GM18507 (cell line): ENCODE results near the gene SIX4.

Source experiments
- DNase-seq: peaks from one replicate; pipeline ENCODE4 v3.0.0; 2011; ENCODE audit warnings: low read depth; ENCODE audit not compliant: insufficient read length; ENCODE audit errors: extremely low spot score
- FAIRE-seq: peaks from 2 replicates; lab custom pipeline; 2011; peaks lifted over from hg19 to GRCh38; lab: Jason Lieb, UNC

Gene SIX4

DNA sequence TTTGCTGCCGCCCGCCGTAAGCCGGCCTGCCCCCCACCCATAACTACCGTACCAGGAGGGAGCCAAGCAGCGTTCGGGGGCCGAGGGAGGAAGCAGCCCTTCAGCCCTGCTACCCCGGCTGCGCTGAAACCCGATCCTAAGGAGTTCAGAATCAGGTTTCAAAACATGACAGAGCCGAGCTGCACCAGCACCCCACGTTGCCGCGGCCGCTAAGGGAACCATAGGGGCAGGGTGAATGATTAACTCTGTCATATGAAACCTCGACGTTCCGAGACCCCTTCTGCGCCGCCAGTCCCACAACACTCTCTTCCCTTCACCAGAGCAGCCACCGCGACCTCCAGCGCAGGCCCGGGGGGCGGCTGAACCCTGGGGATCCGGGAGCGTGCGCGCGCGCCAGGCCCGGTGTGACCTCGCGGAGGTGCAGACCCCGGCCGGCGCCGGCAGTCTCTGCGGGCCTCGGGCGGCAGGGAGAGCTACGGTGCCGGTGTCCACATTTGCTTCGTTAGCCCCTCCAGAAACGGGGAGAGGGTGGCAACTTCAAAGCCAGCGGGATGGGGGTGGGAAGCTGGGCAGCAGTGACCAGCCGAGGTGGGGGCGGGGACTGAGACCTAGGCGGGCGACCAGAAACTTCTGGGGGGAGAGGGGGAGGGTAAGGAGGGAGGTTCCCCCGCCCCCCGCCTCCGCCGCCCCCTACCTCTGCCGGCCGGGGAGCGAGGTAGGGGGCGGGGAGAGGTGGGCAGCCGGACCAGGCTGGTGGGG lies 1.6 kb downstream of the SIX4 start:
- DNase-seq (no peak), FAIRE-seq (peak; percentile 62)

DNA sequence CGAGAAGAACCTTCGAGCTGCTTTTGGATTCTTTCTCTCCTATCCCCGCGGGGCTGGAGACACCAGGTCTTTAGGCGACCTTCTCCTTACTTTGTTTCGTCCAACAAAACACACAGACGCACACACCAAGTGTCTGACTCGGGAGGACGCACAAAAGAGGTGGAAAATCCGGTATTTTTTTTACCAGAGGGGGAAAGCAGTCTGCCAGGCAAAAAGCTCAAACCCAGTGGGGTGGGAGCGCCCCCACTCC lies 2.1 kb downstream of the SIX4 start:
- FAIRE-seq (no peak), DNase-seq (no peak)

DNA sequence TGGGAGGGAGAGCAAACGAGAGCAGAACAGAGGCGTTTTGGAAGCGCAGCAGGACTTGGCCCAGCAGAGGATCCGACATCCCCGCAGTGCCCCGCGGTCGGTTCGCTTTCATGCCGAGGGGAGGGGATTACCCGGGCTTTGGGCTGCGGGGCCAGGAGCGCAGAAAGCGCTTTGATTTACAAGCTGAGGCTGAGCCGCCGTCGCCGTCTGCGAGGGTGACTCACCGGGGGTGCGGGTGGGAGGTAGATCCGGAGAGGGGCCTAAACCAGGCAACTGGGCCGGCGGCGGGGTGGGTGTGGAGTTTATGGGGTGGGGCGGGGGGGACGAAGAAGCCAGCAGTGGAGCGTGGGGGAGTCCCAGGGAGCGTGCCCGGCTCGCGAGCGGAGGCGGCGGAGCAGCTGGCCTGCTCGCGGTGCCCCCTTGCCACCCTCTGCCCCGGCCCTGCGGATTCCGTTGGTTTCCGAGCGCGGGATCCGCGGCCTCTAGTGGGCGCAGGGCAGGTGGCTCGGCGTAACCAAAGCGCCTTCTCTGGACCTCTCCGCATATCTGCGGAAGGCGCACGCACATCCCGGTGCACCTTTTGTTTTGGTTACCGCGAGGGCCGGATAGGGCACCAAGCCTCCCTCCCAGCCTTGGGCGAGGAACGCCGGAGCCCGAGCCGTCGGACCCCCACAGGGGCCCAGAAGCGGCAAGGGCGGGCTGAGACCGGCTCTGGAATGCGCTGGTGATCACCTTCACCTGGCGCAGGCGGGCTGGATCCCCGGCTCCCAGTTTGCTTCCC lies 2.6 kb downstream of the SIX4 start:
- FAIRE-seq = no peak
- no peak for DNase-seq

DNA sequence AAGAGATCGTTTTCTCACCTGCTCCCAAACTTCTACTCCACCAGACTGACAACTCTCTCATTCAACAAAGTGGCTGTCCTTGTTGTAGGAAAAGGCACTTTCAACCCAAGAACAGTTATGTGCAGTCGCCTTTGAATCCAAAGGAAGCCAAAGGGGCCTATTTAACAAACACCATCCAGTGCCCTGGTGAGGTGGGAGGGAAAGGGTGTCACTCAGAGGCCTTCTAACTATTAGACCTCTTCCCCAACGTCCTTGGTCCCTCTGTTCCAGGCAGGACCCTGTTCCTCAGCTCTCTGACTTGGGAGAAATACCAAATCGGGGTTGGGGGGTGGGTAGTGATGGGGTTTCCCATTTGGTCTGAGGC lies 3.2 kb downstream of the SIX4 start:
- DNase-seq (no peak), FAIRE-seq (no peak)

DNA sequence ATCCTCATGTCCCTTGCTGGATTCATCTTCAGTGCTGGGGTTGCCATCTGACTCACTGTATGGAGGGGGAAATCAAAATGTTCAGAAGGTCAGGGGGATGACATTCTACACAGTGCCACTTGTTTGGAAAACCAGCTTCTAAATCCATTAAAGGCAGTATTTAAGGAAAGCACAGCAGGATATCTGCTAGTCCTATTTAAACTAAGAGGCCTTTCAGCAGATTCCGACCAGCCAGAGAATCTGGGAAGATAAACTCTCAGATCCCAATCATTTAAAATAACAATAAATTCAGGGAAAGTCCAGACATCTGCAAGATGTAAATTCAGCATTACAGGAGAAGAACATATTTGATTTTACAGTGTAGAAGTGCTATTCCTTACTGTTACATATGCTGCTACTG lies 3.8 kb downstream of the SIX4 start:
- DNase-seq = no peak
- no peak for FAIRE-seq

DNA sequence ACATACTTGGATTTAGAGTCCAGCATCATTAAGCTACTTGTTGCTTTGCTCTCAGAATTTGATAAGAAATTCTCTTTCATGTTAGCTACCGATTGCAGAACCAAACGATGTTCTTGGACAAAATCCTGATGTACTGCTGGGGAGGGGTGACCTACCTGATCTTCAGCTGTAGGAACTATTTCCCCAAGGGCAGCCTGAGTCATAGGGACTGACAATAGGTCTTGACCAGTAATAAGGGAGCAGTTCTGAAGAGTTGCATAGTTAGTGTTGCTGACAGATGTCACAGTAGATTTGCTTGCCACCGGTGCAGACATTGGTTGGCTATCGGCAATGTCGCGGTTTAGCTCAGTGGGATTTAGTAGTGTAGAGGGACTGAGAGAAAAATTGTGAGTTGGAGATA lies 10.6 kb downstream of the SIX4 start:
- FAIRE-seq (no peak), DNase-seq (no peak)

DNA sequence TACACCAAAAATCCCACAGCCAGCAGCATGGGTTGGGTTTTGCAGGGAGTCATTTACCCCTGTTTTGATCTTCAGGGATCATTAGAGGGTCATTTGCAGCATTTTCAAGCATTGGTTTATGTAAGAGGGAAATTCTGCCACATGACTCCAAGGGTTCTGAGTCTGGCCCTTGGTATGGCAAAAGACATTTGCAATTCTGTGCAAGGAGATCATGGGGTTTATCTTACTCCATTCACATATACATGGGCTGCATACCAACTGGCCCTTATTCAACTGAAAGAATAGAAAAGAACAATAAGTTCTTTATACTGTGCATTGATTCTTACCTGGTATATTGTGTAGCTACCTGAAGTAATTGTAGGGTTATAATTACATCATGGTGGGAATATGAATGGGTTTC lies 13.7 kb downstream of the SIX4 start:
- DNase-seq (no peak), FAIRE-seq (no peak)

DNA sequence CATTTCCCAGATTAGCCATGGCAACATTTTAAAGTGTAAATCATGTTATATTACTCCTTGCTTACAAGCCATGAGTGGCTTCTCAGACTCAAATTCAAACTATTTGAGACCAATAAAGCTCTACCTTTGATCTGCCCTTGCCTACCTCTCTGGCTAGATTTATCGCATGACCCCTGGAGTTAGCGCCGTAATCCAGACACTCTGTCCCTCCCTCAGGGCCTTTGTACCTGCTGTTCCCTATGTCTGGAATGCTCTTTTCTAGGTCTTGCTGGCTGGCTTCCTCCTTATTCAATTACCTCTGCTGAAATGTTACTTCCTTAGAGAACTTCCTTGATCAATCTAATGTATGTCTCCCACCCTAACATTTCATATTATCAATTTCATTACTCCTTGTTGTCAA lies 16.3 kb downstream of the SIX4 start:
- DNase-seq = no peak
- FAIRE-seq = no peak

DNA sequence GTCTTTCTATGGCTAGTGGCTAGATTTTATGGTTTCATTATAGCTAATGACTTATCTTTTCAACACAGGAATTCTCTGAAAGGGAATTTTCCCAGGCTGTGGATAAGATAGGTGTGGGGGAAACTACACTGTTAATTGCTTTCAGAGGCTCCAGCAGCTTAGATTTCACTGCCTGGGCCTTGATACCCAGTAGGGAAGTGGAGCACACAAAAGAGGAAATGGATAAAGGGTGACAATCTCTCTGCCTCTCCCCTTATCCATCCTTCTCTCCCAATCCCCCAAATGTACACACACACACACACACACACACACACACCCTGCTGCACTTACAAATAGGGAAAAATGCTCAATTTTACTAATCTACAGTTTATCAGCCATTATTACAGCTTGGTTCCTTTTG lies 19.1 kb downstream of the SIX4 start:
- DNase-seq = no peak
- no peak for FAIRE-seq

DNA sequence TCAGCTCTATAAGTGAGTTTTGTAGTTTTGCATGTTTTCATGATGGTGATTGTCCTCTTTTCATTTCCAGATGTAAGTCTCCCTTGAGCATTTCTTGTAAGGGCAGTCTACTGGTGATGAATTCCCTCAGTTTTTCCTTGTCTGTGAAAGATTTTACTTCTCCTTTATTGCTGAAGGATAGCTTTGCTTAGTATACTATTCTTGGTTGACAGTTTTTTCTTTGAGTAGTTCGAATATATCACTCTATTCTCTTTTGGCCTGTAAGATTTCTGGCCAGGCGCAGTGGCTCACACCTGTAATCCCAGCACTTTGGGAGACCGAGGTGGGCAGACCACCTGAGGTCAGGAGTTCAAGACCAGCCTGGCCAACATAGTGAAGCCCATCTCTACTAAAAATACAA lies 23.6 kb downstream of the SIX4 start:
- FAIRE-seq = no peak
- DNase-seq = no peak

DNA sequence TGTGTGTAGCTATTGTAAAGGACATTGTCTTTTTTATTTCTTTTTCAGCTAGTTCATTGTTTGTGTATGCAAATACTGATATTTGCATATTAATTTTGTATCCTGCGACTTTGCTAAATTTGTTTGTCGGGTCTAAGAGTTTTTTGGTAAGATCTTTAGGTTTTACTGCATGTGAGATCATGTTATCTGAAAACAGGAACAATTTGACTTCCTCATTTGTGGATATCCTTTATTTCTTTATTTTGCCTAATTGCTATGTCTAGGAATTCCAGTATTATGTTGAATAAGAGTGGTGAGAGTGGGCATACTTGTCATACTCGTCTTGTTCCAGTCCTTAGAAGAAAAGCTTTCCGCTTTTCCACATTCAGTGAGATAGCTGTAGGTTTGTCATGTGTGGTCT lies 28.8 kb downstream of the SIX4 start:
- DNase-seq (no peak), FAIRE-seq (no peak)

DNA sequence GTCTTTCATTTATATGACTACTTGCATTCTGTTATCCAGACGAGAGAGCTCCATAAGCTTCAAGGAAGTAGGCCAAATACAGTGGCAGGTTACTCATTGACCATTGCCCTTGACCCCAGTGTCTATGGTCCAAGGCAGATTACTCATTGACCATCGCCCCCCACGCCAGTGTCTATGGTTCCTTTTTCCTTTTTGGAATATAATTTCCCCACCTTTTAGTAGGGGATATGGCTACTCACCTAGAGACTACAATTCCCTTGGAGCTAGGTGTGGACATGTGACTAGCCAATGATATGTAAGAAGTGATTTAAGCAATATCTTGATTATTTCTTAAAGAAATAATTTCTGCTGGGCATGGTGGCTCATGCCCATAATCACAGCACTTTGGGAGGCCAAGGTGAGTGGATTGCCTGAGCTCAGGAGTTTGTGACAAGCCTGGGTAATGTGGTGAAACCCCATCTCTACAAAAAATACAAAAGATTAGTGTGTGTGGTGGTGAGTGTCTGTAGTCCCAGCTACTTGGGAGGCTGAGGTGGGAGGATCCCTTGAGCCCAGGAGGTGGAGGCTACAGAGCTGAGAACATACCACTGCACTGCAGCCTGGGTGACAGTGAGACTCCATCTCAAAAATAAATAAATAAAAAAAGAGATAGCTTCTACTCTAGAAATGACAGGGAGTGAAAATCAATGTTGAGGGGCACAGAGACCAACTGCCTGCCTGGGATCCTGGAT lies 32.6 kb downstream of the SIX4 start:
- DNase-seq = no peak
- FAIRE-seq = no peak

DNA sequence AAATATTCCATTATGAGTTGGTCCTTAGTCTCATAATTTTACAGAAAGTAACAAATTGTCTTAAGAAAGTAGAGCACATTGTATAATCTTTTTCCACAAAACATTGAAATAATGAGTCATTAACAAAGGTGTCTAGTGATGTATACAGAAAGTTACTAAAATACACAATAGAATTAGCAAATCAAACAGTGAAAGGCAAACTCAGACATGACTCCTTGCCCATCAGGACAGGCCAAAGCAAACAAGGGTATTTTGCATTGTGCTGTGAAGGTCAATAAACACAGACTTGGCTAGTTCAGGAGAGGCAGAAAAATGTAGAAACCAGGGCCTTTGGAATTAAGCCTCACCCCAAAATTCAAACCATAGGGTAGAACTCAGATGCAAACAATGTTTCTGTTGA lies 37.3 kb downstream of the SIX4 start:
- no peak for FAIRE-seq
- DNase-seq = no peak

DNA sequence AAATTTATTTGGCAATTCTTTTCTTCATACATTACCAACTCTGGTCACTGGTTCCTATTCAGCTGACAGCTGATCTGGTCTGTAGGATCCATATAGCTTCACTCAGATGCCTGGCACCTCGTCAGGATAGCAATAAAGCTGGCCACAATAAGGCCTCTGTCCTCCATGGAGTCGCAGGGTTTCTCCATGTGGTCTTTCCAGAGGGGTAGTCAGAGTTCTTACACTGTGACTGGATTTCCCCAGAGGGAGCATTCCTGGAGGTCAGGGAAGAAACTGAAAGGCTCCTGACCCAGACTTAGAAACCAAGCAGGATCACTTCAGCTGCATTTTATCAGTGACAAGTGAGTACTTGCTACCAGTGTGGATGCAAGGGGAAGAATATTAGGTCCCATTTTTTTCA lies 39.9 kb downstream of the SIX4 start:
- no peak for DNase-seq
- FAIRE-seq = no peak

DNA sequence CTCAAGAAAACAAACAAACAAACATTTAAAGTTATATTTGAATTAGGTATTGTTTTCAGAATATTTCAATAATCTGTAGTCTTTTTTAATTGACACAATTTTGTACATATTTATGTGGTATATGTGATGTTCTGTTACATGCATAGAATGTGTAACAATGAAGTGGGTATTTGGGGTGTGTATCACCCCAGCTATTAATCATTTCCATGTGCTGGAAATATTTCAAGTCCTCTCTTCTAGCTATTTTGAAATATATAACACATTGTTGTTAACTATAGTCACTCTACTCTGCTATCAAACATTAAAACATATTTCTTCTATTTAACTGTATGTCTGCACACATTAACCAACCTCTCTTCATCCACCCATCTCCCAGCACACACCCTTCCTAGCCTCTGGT lies 42.9 kb downstream of the SIX4 start:
- no peak for FAIRE-seq
- DNase-seq = no peak

DNA sequence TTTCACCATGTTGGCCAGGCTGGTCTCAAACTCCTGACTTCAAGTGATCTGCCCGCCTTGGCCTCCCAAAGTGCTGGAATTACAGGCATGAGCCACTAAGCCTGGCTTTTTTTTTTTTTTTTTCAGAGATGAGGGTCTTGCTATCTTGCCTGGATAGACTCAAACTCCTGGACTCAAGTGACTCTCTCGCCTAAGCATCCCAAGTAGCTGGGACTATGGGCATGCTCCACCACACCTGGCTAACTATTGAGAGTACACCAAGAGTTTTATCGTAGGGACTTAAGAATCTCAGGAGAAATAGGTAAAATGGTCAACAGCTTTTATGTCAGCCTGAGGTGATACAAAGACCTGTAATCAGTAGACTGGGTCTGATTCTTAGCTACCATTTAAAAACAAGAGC lies 43.6 kb downstream of the SIX4 start:
- FAIRE-seq = no peak
- no peak for DNase-seq

DNA sequence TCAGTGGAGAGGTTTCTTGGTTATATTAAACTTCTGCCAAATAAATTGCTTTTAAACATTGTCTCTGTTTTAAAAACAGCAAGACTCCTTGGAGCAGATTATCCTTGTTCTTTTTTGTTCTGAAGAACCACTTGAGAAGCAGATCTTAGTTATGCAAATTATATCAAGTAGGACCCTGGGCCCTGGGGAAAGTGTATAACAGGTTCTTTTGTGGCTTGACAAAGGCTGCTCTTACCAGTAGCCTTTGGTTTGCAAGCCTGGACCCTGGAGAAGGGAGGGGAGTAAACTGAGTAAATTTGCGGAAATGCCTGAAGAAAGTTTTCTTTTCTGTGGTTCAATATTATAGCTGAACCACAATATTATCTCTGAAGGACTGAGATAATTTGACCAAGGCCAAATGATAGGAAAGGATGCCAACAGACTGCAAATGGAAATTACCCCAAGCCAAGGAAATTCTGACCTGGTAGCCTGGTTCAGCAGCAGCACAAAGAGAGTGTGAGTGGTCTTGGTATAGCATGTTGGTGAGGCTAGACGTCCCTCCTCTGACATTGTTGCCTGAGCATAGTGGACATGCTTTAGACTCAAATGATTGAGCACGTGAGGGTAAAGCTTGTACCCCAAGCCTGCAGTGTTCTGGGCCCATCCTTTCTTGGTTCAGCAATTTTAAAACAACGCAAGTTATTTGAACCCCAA lies 44.4 kb downstream of the SIX4 start:
- FAIRE-seq = no peak
- DNase-seq = no peak

DNA sequence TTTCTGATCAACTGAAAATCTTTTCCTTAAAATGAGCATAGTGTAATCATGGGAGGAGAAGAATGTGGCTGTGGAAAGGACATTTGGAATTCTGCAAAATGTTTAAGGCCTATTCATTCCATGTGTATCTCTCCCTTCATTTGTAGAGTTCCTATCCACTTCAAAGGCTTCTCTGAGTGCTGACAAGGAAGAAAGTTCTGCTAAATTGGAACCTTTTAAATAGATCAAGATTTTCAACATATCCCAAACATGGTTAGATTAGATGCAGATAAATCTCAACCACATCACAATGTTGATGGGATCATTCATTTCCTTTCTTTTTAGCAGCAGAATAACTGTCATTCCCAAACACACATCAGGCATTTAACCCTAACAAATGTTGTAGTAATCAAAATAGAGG lies 46.5 kb downstream of the SIX4 start:
- no peak for FAIRE-seq

DNA sequence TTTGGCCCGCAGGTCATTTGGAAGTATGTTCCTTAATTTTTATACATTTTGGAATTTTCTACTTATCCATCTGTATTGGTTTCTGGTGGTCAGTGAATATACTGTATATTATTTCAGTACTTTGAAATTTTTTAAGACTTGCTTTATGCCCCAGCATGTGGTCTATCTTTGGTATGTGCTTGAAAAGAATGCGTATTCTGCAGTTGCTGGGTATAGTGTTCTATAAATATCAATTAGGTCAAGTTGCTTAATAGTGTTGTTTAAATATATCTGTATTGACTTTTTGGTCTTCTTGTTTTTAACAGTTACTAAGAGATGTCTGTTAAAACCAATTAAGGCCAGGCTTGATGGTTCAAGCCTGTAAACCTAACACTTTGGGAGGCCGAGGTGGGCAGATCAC lies 53.2 kb downstream of the SIX4 start:
- FAIRE-seq = no peak
- no peak for DNase-seq

More for the DNA sequence above, 46.5 kb downstream of the SIX4 start:
- DNase-seq = no peak

DNA sequence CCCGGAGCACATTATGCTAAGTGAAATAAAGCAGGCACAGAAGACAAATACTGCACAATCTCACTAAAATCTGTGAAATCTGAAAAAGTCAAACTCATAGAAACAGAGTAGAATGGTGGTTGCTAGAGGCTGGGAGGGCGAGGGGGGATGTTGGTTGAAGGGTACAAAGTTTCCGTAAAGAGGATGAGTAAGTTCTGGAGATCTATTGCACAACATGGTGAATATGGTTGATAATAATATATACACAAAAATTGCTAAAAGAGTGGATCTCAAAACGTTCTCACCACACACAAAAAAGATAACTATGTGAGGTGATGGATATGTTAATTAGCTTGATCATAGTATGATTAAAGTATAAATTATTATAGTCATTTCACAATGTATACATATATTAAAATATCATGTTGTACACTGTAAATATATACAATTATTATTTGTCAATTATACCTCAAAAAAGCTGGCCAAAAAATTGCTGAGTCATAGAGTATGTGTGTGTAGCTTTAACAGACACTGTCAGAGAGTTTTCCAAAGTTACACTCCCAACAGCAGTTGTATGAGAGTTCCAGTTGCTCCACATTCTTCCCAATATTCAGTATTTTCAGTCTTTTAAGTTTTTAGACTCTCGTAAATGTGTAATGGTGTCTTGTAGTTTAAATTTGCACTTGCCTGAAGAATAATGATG lies 55.6 kb downstream of the SIX4 start:
- FAIRE-seq (no peak), DNase-seq (no peak)
